CD14-positive monocyte (primary cell): ENCODE data around the gene HDAC4. TPM values are rescaled to one million over a fixed set of nuclear protein-coding genes. Genes with fewer than 3 reads are reported as not detected.

ENCODE experiments used
- DNase-seq, 3 donors: peaks; one replicate each; pipeline ENCODE4 v3.0.0-alpha.2; 2011 to 2022
- H2AFZ ChIP-seq: 2 replicates; pipeline ENCODE4 v1.6.0; 2012; ENCODE audit warnings: mild to moderate bottlenecking, low read depth, low read length, inconsistent platforms; ENCODE audit not compliant: insufficient read depth, poor library complexity, severe bottlenecking
- H3K27ac ChIP-seq, 2 donors: 1 replicate in 1 of 2; 2 replicates in 1 of 2; pipeline ENCODE4 v1.5.1; 2012 to 2013; ENCODE audit warnings: low read length in 2 of 2, control low read depth in 1 of 2, inconsistent platforms in 1 of 2, low read depth in 1 of 2, mild to moderate bottlenecking in 1 of 2
- H3K27me3 ChIP-seq, 2 donors: one replicate each; pipeline versions ENCODE4 v1.6.0 to v1.6.1; 2011 to 2013; ENCODE audit warnings: low read length in 2 of 2; ENCODE audit not compliant: control insufficient read depth in 2 of 2, insufficient read depth in 2 of 2
- H3K36me3 ChIP-seq, 2 donors: replicated peaks in 1 of 2; 1 replicate in 1 of 2; 2 replicates in 1 of 2; pipeline versions ENCODE4 v1.5.1 to v1.6.1; 2012 to 2013; ENCODE audit warnings: low read length in 2 of 2, control low read depth in 1 of 2, inconsistent platforms in 1 of 2, mild to moderate bottlenecking in 1 of 2; ENCODE audit not compliant: insufficient read depth in 2 of 2, control insufficient read depth in 1 of 2
- H3K4me1 ChIP-seq, 2 donors: 1 replicate in 1 of 2; 2 replicates in 1 of 2; pipeline versions ENCODE4 v1.5.1 to v1.6.1; 2012 to 2013; ENCODE audit warnings: low read length in 2 of 2, control low read depth in 1 of 2, inconsistent platforms in 1 of 2, mild to moderate bottlenecking in 1 of 2, moderate library complexity in 1 of 2; ENCODE audit not compliant: insufficient read depth in 2 of 2, control insufficient read depth in 1 of 2
- H3K4me2 ChIP-seq: replicated peaks from 2 replicates; pipeline ENCODE3; 2012; ENCODE audit warnings: low read length, moderate library complexity, mild to moderate bottlenecking; ENCODE audit not compliant: poor library complexity, severe bottlenecking; ENCODE audit errors: extremely low read depth
- H3K4me3 ChIP-seq, 3 experiments: fragments of 200-600 bp in 1 of 3; sonication (generic) in 1 of 3; replicated peaks in 1 of 3; 1 replicate in 2 of 3; 2 replicates in 1 of 3; pipeline ENCODE4 v1.5.1; 2011 to 2013; ENCODE audit warnings: low read length in 3 of 3, mild to moderate bottlenecking in 3 of 3, control low read depth in 2 of 3, low read depth in 2 of 3, inconsistent platforms in 1 of 3, moderate library complexity in 1 of 3
- H3K79me2 ChIP-seq: 2 replicates; pipeline ENCODE4 v1.6.0; 2012; ENCODE audit warnings: mild to moderate bottlenecking, control low read depth, inconsistent platforms, low read length, moderate library complexity; ENCODE audit not compliant: insufficient read depth
- H3K9ac ChIP-seq: 2 replicates; pipeline ENCODE4 v1.6.0; 2017; ENCODE audit warnings: low read length, mild to moderate bottlenecking; ENCODE audit not compliant: insufficient read depth, poor library complexity, severe bottlenecking
- H3K9me3 ChIP-seq, 2 donors: replicated peaks in 1 of 2; 1 replicate in 1 of 2; 2 replicates in 1 of 2; pipeline versions ENCODE4 v1.5.1 to v1.6.1; 2012 to 2013; ENCODE audit warnings: low read length in 2 of 2, control low read depth in 1 of 2; ENCODE audit not compliant: control insufficient read depth in 1 of 2, insufficient read depth in 1 of 2
- H4K20me1 ChIP-seq: 2 replicates; pipeline ENCODE4 v1.6.0; 2012; ENCODE audit warnings: mild to moderate bottlenecking, low read length, control low read depth, moderate library complexity; ENCODE audit not compliant: insufficient read depth
- H3K27ac Mint-ChIP-seq, 7 donors: one replicate each; pipeline ENCODE4 v1.8.0; 2020; ENCODE audit warnings: mild to moderate bottlenecking in 7 of 7, mixed read lengths in 7 of 7, moderate library complexity in 6 of 7, inconsistent platforms in 2 of 7
- H3K27me3 Mint-ChIP-seq, 3 donors: one replicate each; pipeline ENCODE4 v1.8.0; 2021 to 2022; ENCODE audit warnings: low read depth in 3 of 3, mild to moderate bottlenecking in 3 of 3, mixed read lengths in 3 of 3, moderate library complexity in 3 of 3, inconsistent platforms in 1 of 3
- H3K36me3 Mint-ChIP-seq, 2 donors: one replicate each; pipeline ENCODE4 v1.8.0; 2020; ENCODE audit warnings: mixed read lengths in 2 of 2, inconsistent platforms in 1 of 2, mild to moderate bottlenecking in 1 of 2
- H3K4me1 Mint-ChIP-seq: one replicate; pipeline ENCODE4 v1.8.0; 2020; ENCODE audit warnings: mild to moderate bottlenecking, mixed read lengths
- H3K4me3 Mint-ChIP-seq, 2 donors: one replicate each; pipeline ENCODE4 v1.8.0; 2020; ENCODE audit warnings: mild to moderate bottlenecking in 2 of 2, mixed read lengths in 2 of 2, moderate library complexity in 1 of 2
- H3K9me3 Mint-ChIP-seq, 7 donors: one replicate each; pipeline ENCODE4 v1.8.0; 2020 to 2022; ENCODE audit warnings: mixed read lengths in 7 of 7, mild to moderate bottlenecking in 6 of 7, moderate library complexity in 6 of 7, inconsistent platforms in 2 of 7
- WGBS: methylation state at CpG from one replicate; pipeline ENCODE4 v1.1.5; 2013; ENCODE audit warnings: missing lambda C conversion rate; ENCODE audit not compliant: insufficient coverage; 5-methylcytosine and 5-hydroxymethylcytosine counted together
- intact Hi-C, 2 donors: fragments of 100-400 bp; cut with micrococcal nuclease; formaldehyde crosslinking; loops; one replicate each; pipeline versions ENCODE4 v1.15.0 to v1.15.1; 2023
- polyA plus RNA-seq, 3 donors: library from polyadenylated mRNA; depleted of rRNA in 1 of 3; unstranded in 2 of 3; stranded (reverse) in 1 of 3; fragments of 300-500 nt in 2 of 3; fragments of >200 nt in 1 of 3; fragmentation: Illumina TruSeq in 2 of 3; gene quantifications; 1 replicate in 2 of 3; 2 replicates in 1 of 3; pipeline ENCODE4 v1.2.3, GENCODE V29; 2012 to 2021
- TF ChIP-seq, protein P1 (sequence below): fragments of 200-600 bp; IDR thresholded peaks from one replicate; pipeline ENCODE4 v1.8.0; 2022; ENCODE audit warnings: antibody characterized with exemption, mild to moderate bottlenecking

Gene HDAC4
- polyA plus RNA-seq, 3 donors: 3.3 to 23.0 (median 4.5) TPM

DNA sequence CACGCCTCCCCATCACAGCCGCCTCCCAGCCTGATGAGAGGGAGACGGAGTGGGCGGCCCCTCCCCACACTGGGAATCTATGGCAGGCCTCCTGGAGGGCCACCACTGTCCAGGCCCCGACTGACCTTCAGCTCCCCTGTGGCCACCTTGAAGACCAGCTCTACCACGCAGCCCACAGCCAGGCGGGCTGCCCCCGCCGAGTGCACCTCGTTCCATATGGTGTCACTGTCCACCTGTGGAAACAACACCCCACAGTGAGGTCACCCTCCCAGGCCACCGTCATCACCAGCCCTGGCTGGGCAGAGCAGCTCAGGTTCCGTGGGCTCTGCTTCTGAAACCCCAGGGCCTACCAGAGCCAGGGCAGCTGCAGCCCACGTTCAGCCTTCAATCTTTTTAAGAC lies 310.9 kb downstream of the HDAC4 start:
- WGBS: 94% methylated on average over 11 of the region's 13 CpGs
- Histone ChIP-seq H3K27ac (no peak overlapping the region), H3K9ac (no peak overlapping the region), H2AFZ (no peak overlapping the region), H3K79me2 (no peaks in the 10 kb centered on the region), H3K4me1 (no peaks in the 10 kb centered on the region), H3K36me3 (peaks cover 80 to 97% of the 10 kb centered on the region in 2 donors), H3K27me3 (no peaks in the 10 kb centered on the region), H3K4me2 (no peak overlapping the region), H4K20me1 (peaks cover 28% of the 10 kb centered on the region), H3K9me3 (no peaks in the 10 kb centered on the region), H3K4me3 (no peak overlapping the region)
- Mint-ChIP-seq H3K4me3 (no peak overlapping the region), H3K27me3 (peaks cover 0 to 4% (median 1%) of the 10 kb centered on the region in 3 donors), H3K36me3 (peaks cover 76 to 94% of the 10 kb centered on the region in 2 donors), H3K9me3 (no peaks in the 10 kb centered on the region), H3K27ac (no peak overlapping the region), H3K4me1 (no peaks in the 10 kb centered on the region)
- DNase-seq: no peak
- intact Hi-C loops: no loop called here
- TF ChIP-seq, protein P1, sequence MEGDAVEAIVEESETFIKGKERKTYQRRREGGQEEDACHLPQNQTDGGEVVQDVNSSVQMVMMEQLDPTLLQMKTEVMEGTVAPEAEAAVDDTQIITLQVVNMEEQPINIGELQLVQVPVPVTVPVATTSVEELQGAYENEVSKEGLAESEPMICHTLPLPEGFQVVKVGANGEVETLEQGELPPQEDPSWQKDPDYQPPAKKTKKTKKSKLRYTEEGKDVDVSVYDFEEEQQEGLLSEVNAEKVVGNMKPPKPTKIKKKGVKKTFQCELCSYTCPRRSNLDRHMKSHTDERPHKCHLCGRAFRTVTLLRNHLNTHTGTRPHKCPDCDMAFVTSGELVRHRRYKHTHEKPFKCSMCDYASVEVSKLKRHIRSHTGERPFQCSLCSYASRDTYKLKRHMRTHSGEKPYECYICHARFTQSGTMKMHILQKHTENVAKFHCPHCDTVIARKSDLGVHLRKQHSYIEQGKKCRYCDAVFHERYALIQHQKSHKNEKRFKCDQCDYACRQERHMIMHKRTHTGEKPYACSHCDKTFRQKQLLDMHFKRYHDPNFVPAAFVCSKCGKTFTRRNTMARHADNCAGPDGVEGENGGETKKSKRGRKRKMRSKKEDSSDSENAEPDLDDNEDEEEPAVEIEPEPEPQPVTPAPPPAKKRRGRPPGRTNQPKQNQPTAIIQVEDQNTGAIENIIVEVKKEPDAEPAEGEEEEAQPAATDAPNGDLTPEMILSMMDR: no peak

DNA sequence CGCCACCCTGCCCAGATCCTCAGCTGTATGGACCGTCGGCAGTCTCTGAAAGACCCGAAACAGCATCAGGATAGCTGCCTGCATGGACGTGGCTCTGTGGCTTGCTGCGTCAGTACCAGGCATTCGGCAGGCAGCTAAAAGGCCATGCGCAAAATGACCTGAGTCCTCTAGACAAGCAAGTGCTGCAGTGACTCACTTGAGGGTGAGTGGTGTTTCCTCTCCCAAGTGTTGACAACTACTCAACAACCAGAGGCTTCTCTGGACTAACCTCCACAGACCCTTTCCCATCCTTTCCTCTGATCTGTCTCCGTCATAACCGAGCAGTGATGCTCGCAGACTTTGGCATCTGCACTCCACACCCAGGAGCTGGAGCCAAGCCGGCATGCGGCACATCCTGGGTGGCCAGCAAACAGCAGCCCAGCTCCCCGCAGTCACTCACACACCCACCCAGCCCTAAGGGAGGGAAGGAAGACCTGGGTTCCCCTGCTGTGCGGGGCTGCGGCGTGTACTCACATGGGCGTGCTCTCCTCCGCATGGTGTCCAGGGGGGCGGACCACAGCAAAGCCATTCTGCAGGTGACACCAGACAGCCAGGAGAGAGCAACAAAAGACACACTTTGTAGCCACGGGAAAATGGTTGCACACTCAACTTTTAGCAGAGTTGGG lies 313.6 kb downstream of the HDAC4 start:
- Mint-ChIP-seq H3K4me3 (no peak overlapping the region), H3K27ac (peak overlapping the region in 4 of 7 donors; percentile 17 to 60 (median 30)), H3K4me1 (no peaks in the 10 kb centered on the region), H3K36me3 (peaks cover 80 to 94% of the 10 kb centered on the region in 2 donors), H3K9me3 (no peaks in the 10 kb centered on the region), H3K27me3 (peaks cover 0 to 3% (median 1%) of the 10 kb centered on the region in 3 donors)
- H3K79me2 ChIP-seq: no peaks in the 10 kb centered on the region
- H3K4me3 ChIP-seq: no peak overlapping the region
- intact Hi-C loops: no loop called here
- no peaks in the 10 kb centered on the region for H3K9me3 ChIP-seq
- TF ChIP-seq, protein P1: no peak
- H2AFZ ChIP-seq: no peak overlapping the region
- WGBS: 97% methylated on average over 14 of the region's 21 CpGs
- H3K4me2 ChIP-seq: no peak overlapping the region
- no peak overlapping the region for H3K9ac ChIP-seq
- H3K4me1 ChIP-seq: no peaks in the 10 kb centered on the region
- DNase-seq: no peak
- H4K20me1 ChIP-seq: peaks cover 24% of the 10 kb centered on the region
- H3K27ac ChIP-seq: no peak overlapping the region
- peaks cover 81 to 97% of the 10 kb centered on the region in 2 donors for H3K36me3 ChIP-seq
- H3K27me3 ChIP-seq: no peaks in the 10 kb centered on the region
